PC-3 (cell line): ENCODE results near the gene SIL1. TPM values are rescaled to one million over a fixed set of nuclear protein-coding genes. Genes with fewer than 3 reads are reported as not detected.
"Not testable (repeated sequence)": the region's sequence is repeated elsewhere in the genome, so short reads cannot be mapped to it uniquely, and the experiment has no call there.

ENCODE experiments used
- ATAC-seq: fragments of 200-7000 bp; cut with Tn5 transposase; 2 replicates; pipeline ENCODE4 v1.9.1; 2020; ENCODE audit warnings: mild to moderate bottlenecking, moderate library complexity
- BruUV-seq: library from RNA; stranded (reverse); fragments of 400-500 nt; replicated peaks from 2 replicates; lab custom pipeline; 2021; lab: Mats Ljungman, UMichigan
- CTCF ChIA-PET: fragments of 300-600 bp; sonication (Branson Sonifier 250); formaldehyde crosslinking; loops from one replicate; lab custom pipeline; 2022; ENCODE audit warnings: antibody characterized with exemption; lab: Charles Lee
- POLR2A ChIA-PET: fragments of 300-600 bp; sonication (Branson Sonifier 250); formaldehyde crosslinking; loops from one replicate; lab custom pipeline; 2022; ENCODE audit warnings: antibody characterized with exemption; ENCODE audit not compliant: unreplicated experiment; lab: Charles Lee
- DNase-seq: peaks from one replicate; pipeline ENCODE4 v3.0.0-alpha.2; 2015
- H2AFZ ChIP-seq: fragments of 300-600 bp; sonication (generic); 2 replicates; pipeline ENCODE4 v1.6.0; 2016; ENCODE audit warnings: antibody characterized with exemption, low read length
- H3F3A ChIP-seq: fragments of 300-600 bp; sonication (generic); one replicate; pipeline ENCODE4 v1.6.0; 2017; ENCODE audit warnings: antibody characterized with exemption, low read length, control low read depth, mild to moderate bottlenecking; ENCODE audit not compliant: unreplicated experiment
- H3K27ac ChIP-seq: fragments of 300-600 bp; sonication (generic); 2 replicates; pipeline ENCODE4 v1.5.1; 2016; ENCODE audit warnings: mild to moderate bottlenecking, low read length
- H3K27me3 ChIP-seq: fragments of 300-600 bp; sonication (generic); 2 replicates; pipeline ENCODE4 v1.6.1; 2016; ENCODE audit warnings: low read length, mixed read lengths
- H3K36me3 ChIP-seq: fragments of 300-600 bp; sonication (generic); 2 replicates; pipeline ENCODE4 v1.6.1; 2016; ENCODE audit warnings: low read depth, mixed run types, low read length, mixed read lengths
- H3K4me1 ChIP-seq: fragments of 300-600 bp; sonication (generic); 2 replicates; pipeline ENCODE4 v1.5.1; 2016; ENCODE audit warnings: low read length; ENCODE audit not compliant: insufficient read depth
- H3K4me2 ChIP-seq: fragments of 300-600 bp; sonication (generic); 2 replicates; pipeline ENCODE4 v1.6.0; 2016; ENCODE audit warnings: low read length
- H3K4me3 ChIP-seq: fragments of 300-600 bp; sonication (generic); 2 replicates; pipeline ENCODE4 v1.5.1; 2016; ENCODE audit warnings: mild to moderate bottlenecking, low read length, mixed read lengths
- H3K79me2 ChIP-seq: fragments of 300-600 bp; sonication (generic); 2 replicates; pipeline ENCODE4 v1.6.1; 2017; ENCODE audit warnings: low read length, mixed read lengths
- H3K9ac ChIP-seq: fragments of 300-600 bp; sonication (generic); 2 replicates; pipeline ENCODE4 v1.6.0; 2016; ENCODE audit warnings: mild to moderate bottlenecking, low read length
- H3K9me2 ChIP-seq: fragments of 300-600 bp; sonication (generic); replicated peaks from 2 replicates; pipeline ENCODE4 v1.6.1; 2016; ENCODE audit warnings: mixed run types, low read length, mixed read lengths
- H3K9me3 ChIP-seq: fragments of 300-600 bp; sonication (generic); 2 replicates; pipeline ENCODE4 v1.6.1; 2016; ENCODE audit warnings: low read length, mixed read lengths
- H4K20me1 ChIP-seq: fragments of 300-600 bp; sonication (generic); 2 replicates; pipeline ENCODE4 v1.6.1; 2016; ENCODE audit warnings: low read length, mixed read lengths
- CTCF ChIP-seq: fragments of 300-600 bp; sonication (generic); conservative IDR thresholded peaks from 2 replicates; pipeline ENCODE4 v1.5.1; 2017; ENCODE audit warnings: antibody characterized with exemption, low read depth, mild to moderate bottlenecking, low read length
- EZH2 ChIP-seq: fragments of 300-600 bp; sonication (generic); IDR thresholded peaks from one replicate; pipeline ENCODE4 v1.6.1; 2017; ENCODE audit warnings: antibody characterized with exemption, mild to moderate bottlenecking, low read length; ENCODE audit not compliant: unreplicated experiment
- EZH2phosphoT487 ChIP-seq: fragments of 300-600 bp; sonication (generic); IDR thresholded peaks from 2 replicates; pipeline ENCODE4 v1.6.1; 2018; ENCODE audit warnings: mild to moderate bottlenecking, antibody characterized with exemption, low read length, borderline replicate concordance
- intact Hi-C: fragments of 100-400 bp; cut with micrococcal nuclease; formaldehyde crosslinking; loops from 2 replicates; pipeline ENCODE4 v1.9.0; 2023
- total RNA-seq: library from RNA; depleted of rRNA; stranded (reverse); fragments of >200 nt; gene quantifications from 2 replicates; pipeline ENCODE4 v1.2.3, GENCODE V29; 2014

SIL1 gene
- total RNA-seq, 1 experiment from 2014 or later = 7.9 TPM

- Histone ChIP-seq H3K36me3 (no peaks in the 10 kb centered on the region), H3K9me3 (no peaks in the 10 kb centered on the region), H4K20me1 (no peaks in the 10 kb centered on the region), H2AFZ (no peak overlapping the region), H3K27ac (no peak overlapping the region), H3F3A (no peaks in the 10 kb centered on the region), H3K79me2 (peaks cover 20% of the 10 kb centered on the region), H3K4me2 (no peak overlapping the region), H3K4me1 (peaks cover 7% of the 10 kb centered on the region; the same call in 1 of the 2 replicates), H3K27me3 (no peaks in the 10 kb centered on the region), H3K9ac (no peak overlapping the region), H3K4me3 (no peak overlapping the region), H3K9me2 (no peaks in the 10 kb centered on the region)
- no peak for TF ChIP-seq EZH2
- TF ChIP-seq CTCF = 0 out of 2 replicates have a peak, but pooled peaks have one; percentile 18
- BruUV-seq = no TSS peak
- intact Hi-C loops = no loop called here
- no peak for ATAC-seq
- CTCF ChIA-PET = interaction anchor here (0.6 kb wide), 1 partner anchor 153 kb away, joined by 6 read pairs; no protein-coding TSS in a partner anchor
- DNase-seq = no peak
- POLR2A ChIA-PET = interaction anchor here (0.7 kb wide), 1 partner anchor 150 kb away, joined by 3 read pairs; no protein-coding TSS in a partner anchor
These were observed 4.2 kb downstream of the SIL1 start for GRCh38 chr5:139193928-139194327.

GRCh38 chr5:139192906-139193305 lies 5.3 kb downstream of the SIL1 start:
- H3K9me3 ChIP-seq, H3K36me3 ChIP-seq, H4K20me1 ChIP-seq, H3K4me3 ChIP-seq, H3K9me2 ChIP-seq, H3K27me3 ChIP-seq, BruUV-seq, intact Hi-C loops, H3K27ac ChIP-seq, H3F3A ChIP-seq, H3K4me2 ChIP-seq, H2AFZ ChIP-seq, POLR2A ChIA-PET, ATAC-seq, H3K4me1 ChIP-seq, H3K9ac ChIP-seq, DNase-seq: not testable (repeated sequence)
- CTCF ChIA-PET = interaction anchor here (0.6 kb wide), 1 partner anchor 552 kb away, joined by 5 read pairs; no protein-coding TSS in a partner anchor
- H3K79me2 ChIP-seq = peaks cover 18% of the 10 kb centered on the region

- H3K9me3 ChIP-seq, H3K9ac ChIP-seq, POLR2A ChIA-PET, BruUV-seq, H3F3A ChIP-seq, H3K27me3 ChIP-seq, H3K4me2 ChIP-seq, H3K9me2 ChIP-seq, H3K79me2 ChIP-seq, H3K27ac ChIP-seq, H2AFZ ChIP-seq, H4K20me1 ChIP-seq, ATAC-seq, H3K4me3 ChIP-seq, H3K36me3 ChIP-seq, intact Hi-C loops, H3K4me1 ChIP-seq, DNase-seq, CTCF ChIA-PET: not testable (repeated sequence)
These were observed 6.2 kb downstream of the SIL1 start for GRCh38 chr5:139191954-139192353.

GRCh38 chr5:139190125-139190524 lies 8.0 kb downstream of the SIL1 start:
- Histone ChIP-seq H3K4me1 (no peaks in the 10 kb centered on the region), H3K9ac (no peak overlapping the region), H3K9me2 (no peaks in the 10 kb centered on the region), H3K9me3 (no peaks in the 10 kb centered on the region), H4K20me1 (no peaks in the 10 kb centered on the region), H3F3A (no peaks in the 10 kb centered on the region), H3K27ac (no peak overlapping the region), H3K4me3 (no peak overlapping the region), H3K27me3 (no peaks in the 10 kb centered on the region), H3K79me2 (no peaks in the 10 kb centered on the region), H3K4me2 (no peak overlapping the region), H3K36me3 (no peaks in the 10 kb centered on the region), H2AFZ (no peak overlapping the region)
- no TSS peak for BruUV-seq
- ATAC-seq = no peak
- ChIA-PET POLR2A (no interaction called here), CTCF (no interaction called here)
- TF ChIP-seq EZH2 (no peak), CTCF (no peak), EZH2phosphoT487 (no peak)
- intact Hi-C loops = no loop called here
- DNase-seq = no peak
